Breast epithelium (tissue), 3 donors: ENCODE measurements around the gene GPC5.
"Not testable (repeated sequence)": the region's sequence is repeated elsewhere in the genome, so short reads cannot be mapped to it uniquely, and the experiment has no call there.

Experiments used
- CTCF ChIP-seq, 3 donors: fragments of 450-650 bp; IDR thresholded peaks; one replicate each; pipeline ENCODE4 v1.5.1; 2016 to 2017; ENCODE audit warnings: antibody characterized with exemption in 3 of 3, mild to moderate bottlenecking in 3 of 3, moderate library complexity in 3 of 3
- POLR2A ChIP-seq: fragments of 450-650 bp; IDR thresholded peaks from one replicate; pipeline ENCODE4 v1.6.1; 2016; ENCODE audit warnings: antibody characterized with exemption, mild to moderate bottlenecking, moderate library complexity

GRCh38 chr13:92516878-92517277, 1118.5 kb downstream of the GPC5 start:
- TF ChIP-seq CTCF (IDR thresholded peaks at IDR 0.05); POLR2A: not testable (repeated sequence)
